Subcutaneous abdominal adipose tissue (tissue), 5 donors: Measurements from ENCODE around the gene RHCE.
"Not testable (repeated sequence)": the region's sequence is repeated elsewhere in the genome, so short reads cannot be mapped to it uniquely, and the experiment has no call there.

Experiments used
- H3K27ac ChIP-seq: one replicate; pipeline ENCODE4 v1.7.0; 2013; ENCODE audit warnings: low read depth, mild to moderate bottlenecking, inconsistent platforms, low read length, moderate library complexity
- H3K27me3 ChIP-seq, 5 donors: one replicate each; pipeline ENCODE4 v1.7.0; 2013; ENCODE audit warnings: low read length in 5 of 5, inconsistent platforms in 1 of 5; ENCODE audit not compliant: control insufficient read depth in 5 of 5, insufficient read depth in 4 of 5
- H3K36me3 ChIP-seq, 5 donors: one replicate each; pipeline ENCODE4 v1.7.0; 2013; ENCODE audit warnings: low read length in 5 of 5; ENCODE audit not compliant: control insufficient read depth in 5 of 5, insufficient read depth in 5 of 5
- H3K4me1 ChIP-seq, 5 donors: one replicate each; pipeline ENCODE4 v1.7.0; 2013; ENCODE audit warnings: low read length in 5 of 5, mild to moderate bottlenecking in 3 of 5, moderate library complexity in 1 of 5; ENCODE audit not compliant: control insufficient read depth in 5 of 5, insufficient read depth in 5 of 5
- H3K4me3 ChIP-seq, 5 donors: one replicate each; pipeline ENCODE4 v1.7.0; 2013; ENCODE audit warnings: low read length in 5 of 5, low read depth in 1 of 5
- H3K9ac ChIP-seq, 5 donors: one replicate each; pipeline ENCODE4 v1.7.0; 2013; ENCODE audit warnings: low read length in 5 of 5, mild to moderate bottlenecking in 4 of 5, moderate library complexity in 3 of 5
- H3K9me3 ChIP-seq, 5 donors: one replicate each; pipeline ENCODE4 v1.7.0; 2013; ENCODE audit warnings: low read length in 5 of 5; ENCODE audit not compliant: control insufficient read depth in 5 of 5
- donor health status: healthy.
- donor health status: healthy.
- donor health status: healthy.
- donor health status: healthy.
- donor health status: healthy.

RHCE gene

DNA sequence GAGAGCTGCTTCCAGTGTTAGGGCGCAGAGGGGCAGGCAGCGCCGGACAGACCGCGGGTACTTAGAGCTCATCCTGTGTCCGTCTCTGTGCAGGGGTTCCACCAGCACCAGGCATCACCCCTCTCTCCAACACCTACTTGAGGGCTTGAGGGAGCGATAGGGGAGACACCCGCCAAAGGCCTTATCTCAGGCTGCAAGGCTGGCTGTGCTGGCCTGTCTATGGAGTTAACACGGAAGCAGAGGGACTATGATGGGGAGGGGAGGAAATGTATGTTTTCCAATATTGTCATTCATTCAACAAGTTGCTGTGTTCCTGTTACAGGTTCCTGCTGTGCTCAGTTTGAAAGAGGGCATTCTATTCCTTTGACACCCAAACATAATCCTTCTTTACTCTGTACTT, at the start of gene RHCE:
Gene RHCE, minus strand, starts transcription at position 111 of the 400 bp plus-strand sequence. Its CDS starts 39 bp downstream, at position 72.
- not testable (repeated sequence) for H3K27me3 ChIP-seq

GRCh38 chr1:25469177-25469576, 48.6 kb upstream of the RHCE start:
- Histone ChIP-seq H3K4me3 (no peak overlapping the region), H3K36me3 (no peaks in the 10 kb centered on the region), H3K9me3 (no peaks in the 10 kb centered on the region), H3K4me1 (peaks cover 0 to 9% (median 4%) of the 10 kb centered on the region in 5 donors), H3K27me3 (no peaks in the 10 kb centered on the region), H3K9ac (no peak overlapping the region), H3K27ac (no peak overlapping the region)

More for the DNA sequence above, at the start of gene RHCE:
- not testable (repeated sequence) for H3K4me3 ChIP-seq, H3K9ac ChIP-seq, H3K27ac ChIP-seq, H3K9me3 ChIP-seq, H3K36me3 ChIP-seq, H3K4me1 ChIP-seq

GRCh38 chr1:25468033-25468432, 47.4 kb upstream of the RHCE start:
- Histone ChIP-seq H3K27me3 (no peaks in the 10 kb centered on the region), H3K4me1 (peaks cover 0 to 9% (median 2%) of the 10 kb centered on the region in 5 donors), H3K27ac (no peak overlapping the region), H3K9ac (no peak overlapping the region), H3K36me3 (peaks cover 0 to 3% (median 0%) of the 10 kb centered on the region in 5 donors), H3K4me3 (no peak overlapping the region), H3K9me3 (no peaks in the 10 kb centered on the region)

DNA sequence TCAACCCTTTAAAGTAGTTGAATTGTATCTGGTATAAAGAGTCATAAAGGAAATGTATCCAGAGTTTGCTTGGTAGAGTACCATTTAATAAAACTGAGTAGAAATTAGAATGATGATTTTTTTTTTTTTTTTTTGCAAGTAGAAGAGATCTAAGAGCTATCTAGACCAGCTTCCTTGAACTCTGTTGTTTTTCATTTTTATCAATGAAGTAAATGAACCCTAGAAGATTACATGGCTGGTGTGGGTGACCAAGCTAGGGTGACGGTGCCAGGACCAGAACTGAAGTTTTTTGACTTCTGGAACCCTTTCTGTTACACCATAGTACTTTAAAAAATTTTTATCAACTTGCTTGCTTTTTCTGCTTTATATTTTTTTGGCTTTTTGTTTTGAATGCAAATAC, 47.0 kb upstream of the RHCE start:
- H3K4me1 ChIP-seq = peaks cover 0 to 9% (median 2%) of the 10 kb centered on the region in 5 donors
- H3K9me3 ChIP-seq = no peaks in the 10 kb centered on the region
- peaks cover 0 to 3% (median 0%) of the 10 kb centered on the region in 5 donors for H3K36me3 ChIP-seq
- H3K27me3 ChIP-seq = no peaks in the 10 kb centered on the region
- no peak overlapping the region for H3K27ac ChIP-seq
- no peak overlapping the region for H3K9ac ChIP-seq
- no peak overlapping the region for H3K4me3 ChIP-seq

- Histone ChIP-seq H3K27ac (no peak overlapping the region), H3K9me3 (no peaks in the 10 kb centered on the region), H3K4me3 (no peak overlapping the region), H3K27me3 (no peaks in the 10 kb centered on the region), H3K4me1 (peaks cover 0 to 9% (median 3%) of the 10 kb centered on the region in 5 donors), H3K9ac (no peak overlapping the region), H3K36me3 (peaks cover 0 to 5% (median 0%) of the 10 kb centered on the region in 5 donors)
Observed at GRCh38 chr1:25467193-25467592, 46.6 kb upstream of the RHCE start.

- H3K9me3 ChIP-seq = no peaks in the 10 kb centered on the region
- H3K36me3 ChIP-seq = peaks cover 11 to 31% (median 14%) of the 10 kb centered on the region in 5 donors
- H3K9ac ChIP-seq = no peak overlapping the region
- peaks cover 0 to 5% (median 3%) of the 10 kb centered on the region in 5 donors for H3K4me1 ChIP-seq
- H3K4me3 ChIP-seq = no peak overlapping the region
- no peak overlapping the region for H3K27ac ChIP-seq
- H3K27me3 ChIP-seq = no peaks in the 10 kb centered on the region
Observed at GRCh38 chr1:25462732-25463131, 42.1 kb upstream of the RHCE start.

GRCh38 chr1:25461849-25462248, 41.2 kb upstream of the RHCE start:
- no peaks in the 10 kb centered on the region for H3K9me3 ChIP-seq
- H3K27ac ChIP-seq = no peak overlapping the region

DNA sequence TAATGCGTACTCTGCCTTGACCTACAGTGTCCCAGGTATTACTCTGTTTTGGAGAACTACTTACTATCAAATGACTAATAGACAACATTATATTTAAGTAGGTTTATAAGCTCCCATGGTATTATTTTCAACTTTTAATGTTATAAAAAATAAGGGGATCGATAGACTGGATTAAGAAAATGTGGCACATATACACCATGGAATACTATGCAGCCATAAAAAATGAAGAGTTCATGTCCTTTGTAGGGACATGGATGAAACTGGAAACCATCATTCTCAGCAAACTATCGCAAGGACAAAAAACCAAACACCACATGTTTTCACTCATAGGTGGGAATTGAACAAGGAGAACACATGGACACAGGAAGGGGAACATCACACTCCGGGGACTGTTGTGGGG, 40.2 kb upstream of the RHCE start:
- peaks cover 16 to 43% (median 22%) of the 10 kb centered on the region in 5 donors for H3K36me3 ChIP-seq
- H3K9me3 ChIP-seq, H3K27me3 ChIP-seq, H3K4me3 ChIP-seq, H3K27ac ChIP-seq, H3K9ac ChIP-seq, H3K4me1 ChIP-seq: not testable (repeated sequence)

More at GRCh38 chr1:25461849-25462248, 41.2 kb upstream of the RHCE start:
- peaks cover 11 to 36% (median 18%) of the 10 kb centered on the region in 5 donors for H3K36me3 ChIP-seq
- peaks cover 0 to 5% (median 3%) of the 10 kb centered on the region in 5 donors for H3K4me1 ChIP-seq
- H3K9ac ChIP-seq = no peak overlapping the region
- H3K4me3 ChIP-seq = no peak overlapping the region
- H3K27me3 ChIP-seq = no peaks in the 10 kb centered on the region

- no peaks in the 10 kb centered on the region for H3K9me3 ChIP-seq
- no peak overlapping the region for H3K4me3 ChIP-seq
- H3K27ac ChIP-seq = no peak overlapping the region
- H3K36me3 ChIP-seq = peaks cover 16 to 48% (median 22%) of the 10 kb centered on the region in 5 donors
- no peak overlapping the region for H3K9ac ChIP-seq
- no peaks in the 10 kb centered on the region for H3K27me3 ChIP-seq
- H3K4me1 ChIP-seq = peaks cover 0 to 5% (median 3%) of the 10 kb centered on the region in 5 donors
Observed at GRCh38 chr1:25460020-25460419, 39.4 kb upstream of the RHCE start.

DNA sequence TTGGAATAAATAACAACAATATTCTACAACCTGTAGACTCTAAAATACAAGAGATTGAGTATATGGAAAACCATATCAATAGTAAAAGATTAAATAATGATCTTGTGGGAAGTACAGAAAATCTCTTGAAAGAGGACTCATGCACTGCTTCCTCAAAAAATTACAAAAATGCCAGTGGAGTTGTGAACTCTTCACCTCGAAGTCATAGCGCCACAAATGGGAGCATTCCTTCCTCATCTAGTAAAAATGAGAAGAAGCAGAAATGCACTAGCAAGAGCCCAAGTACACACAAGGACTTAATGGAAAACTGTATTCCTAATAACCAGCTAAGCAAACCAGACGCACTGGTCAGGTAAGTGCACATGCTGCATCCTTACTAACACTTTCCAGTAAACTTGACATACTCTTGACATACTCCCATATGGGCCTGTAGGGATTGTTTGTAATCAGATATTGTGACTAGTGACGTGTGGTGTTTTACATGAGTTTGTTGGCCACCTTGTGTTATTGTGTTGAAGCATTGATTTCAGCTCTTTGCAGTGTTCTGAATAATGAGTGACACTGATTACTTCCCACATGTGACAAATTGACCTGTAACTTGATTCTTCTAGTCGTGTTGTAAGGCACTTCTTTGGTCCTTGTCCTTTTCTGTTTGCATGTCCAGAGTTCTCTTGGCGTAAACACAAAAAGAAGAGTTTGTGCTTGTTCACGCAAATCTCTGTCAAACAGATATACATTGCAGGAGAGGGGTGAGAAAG, 38.1 kb upstream of the RHCE start:
- Histone ChIP-seq H3K36me3 (peaks cover 20 to 53% (median 28%) of the 10 kb centered on the region in 5 donors), H3K27me3 (no peaks in the 10 kb centered on the region), H3K4me1 (peaks cover 0 to 5% (median 3%) of the 10 kb centered on the region in 5 donors), H3K27ac (no peak overlapping the region), H3K4me3 (no peak overlapping the region), H3K9ac (no peak overlapping the region), H3K9me3 (no peaks in the 10 kb centered on the region)
